Putamen (tissue), 1 donor: Measurements from ENCODE around the gene PAPPA2.

Experiments
- DNase-seq: peaks from one replicate; pipeline ENCODE4 v3.0.0-alpha.2; 2016; ENCODE audit warnings: low spot score

PAPPA2 gene

DNA sequence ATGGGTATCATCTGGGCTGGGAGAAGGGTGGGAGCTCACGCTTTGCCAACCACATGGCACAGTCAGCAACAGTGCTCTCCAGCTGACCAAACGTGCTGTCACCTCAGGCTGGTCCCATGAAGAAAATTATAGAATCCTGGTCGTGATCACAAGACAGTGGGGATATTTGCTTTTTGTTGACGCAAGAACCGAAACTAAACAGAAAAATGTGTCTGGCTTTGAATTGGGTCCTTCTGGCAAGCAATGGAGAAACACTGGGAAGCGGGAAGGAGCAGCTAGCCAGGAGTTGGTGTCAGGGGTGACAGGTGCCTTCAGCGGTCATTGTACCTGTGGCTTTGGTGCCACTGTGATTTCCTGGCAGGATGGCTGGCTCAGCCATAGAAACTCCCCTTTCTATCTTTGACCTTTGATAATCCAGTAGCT, 304.8 kb downstream of the PAPPA2 start:
- DNase-seq, result no peak

DNA sequence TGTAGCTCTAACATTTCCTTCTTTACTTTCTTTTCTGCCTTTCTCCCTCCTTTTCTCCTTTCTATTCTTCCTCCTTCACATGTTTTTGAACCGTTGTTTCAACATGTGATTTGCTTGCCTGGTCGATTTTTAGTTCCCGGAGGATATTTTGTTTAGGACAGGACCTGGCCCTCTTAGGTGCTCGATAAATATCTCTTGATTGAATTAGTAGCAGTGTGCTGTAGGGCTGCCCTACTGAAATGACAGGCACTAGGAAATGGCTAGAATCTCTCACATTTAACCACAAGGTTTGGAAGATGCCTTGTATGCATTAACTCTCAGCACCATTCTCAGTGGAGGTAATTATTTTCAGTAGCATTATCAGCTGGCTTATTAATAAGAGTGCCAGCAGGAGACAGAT, 305.6 kb downstream of the PAPPA2 start:
- DNase-seq, result no peak

DNA sequence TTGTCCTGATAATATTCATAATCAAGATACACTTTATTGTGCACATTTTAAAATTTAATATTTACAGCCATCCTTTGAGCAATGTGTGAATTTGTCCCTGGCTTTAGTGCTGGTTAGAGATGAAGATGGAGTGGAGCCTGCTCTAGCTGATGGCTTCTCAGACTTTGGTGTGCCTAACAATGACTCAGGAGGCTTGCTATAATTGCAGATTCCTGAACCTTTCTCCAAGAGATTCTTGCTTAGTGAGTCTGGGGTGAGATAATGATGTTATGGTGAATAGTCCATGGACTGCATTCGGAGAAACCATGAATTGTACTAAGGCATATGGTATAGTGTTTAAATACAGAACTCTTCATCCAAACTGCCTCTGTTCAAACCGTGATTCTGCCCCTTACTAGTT, 307.1 kb downstream of the PAPPA2 start:
- DNase-seq, result no peak

DNA sequence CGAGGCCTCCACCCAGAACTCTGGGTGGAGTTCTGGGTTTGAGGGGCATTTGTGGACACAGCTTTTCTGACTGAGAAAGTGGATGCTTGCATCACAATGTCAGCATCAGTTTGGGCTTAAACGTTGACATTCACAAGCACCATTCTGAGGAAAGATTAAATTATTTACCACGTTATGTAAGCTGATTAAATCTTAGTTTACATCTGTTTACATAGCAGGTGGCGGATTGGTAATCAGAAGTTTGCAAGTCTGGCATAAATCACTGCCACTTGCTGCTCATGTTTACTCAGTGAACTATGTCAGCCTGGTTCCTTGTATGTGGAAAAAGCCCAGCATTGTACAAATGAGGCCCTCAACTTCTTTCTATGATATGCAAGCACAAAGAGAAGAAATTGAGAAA, 310.1 kb downstream of the PAPPA2 start:
- DNase-seq, result no peak

DNA sequence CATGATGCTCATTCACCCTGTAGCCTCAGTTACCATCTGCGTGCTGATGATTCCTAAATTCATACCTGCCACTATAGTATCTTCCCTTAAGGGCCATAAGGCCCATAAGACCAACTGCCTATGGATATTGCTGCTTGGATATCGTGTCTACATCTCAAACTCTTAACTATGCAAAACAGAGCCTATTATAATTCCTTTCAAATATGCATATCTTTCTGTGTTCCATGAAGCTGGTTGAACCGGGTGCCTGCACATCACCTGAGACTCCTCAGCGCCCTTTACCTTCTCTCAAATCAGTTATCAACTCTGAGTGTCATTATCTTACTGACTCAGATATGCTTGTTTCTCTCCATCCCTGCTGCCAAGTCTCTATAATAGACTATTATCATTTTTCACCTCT, 311.2 kb downstream of the PAPPA2 start:
- DNase-seq, result no peak

DNA sequence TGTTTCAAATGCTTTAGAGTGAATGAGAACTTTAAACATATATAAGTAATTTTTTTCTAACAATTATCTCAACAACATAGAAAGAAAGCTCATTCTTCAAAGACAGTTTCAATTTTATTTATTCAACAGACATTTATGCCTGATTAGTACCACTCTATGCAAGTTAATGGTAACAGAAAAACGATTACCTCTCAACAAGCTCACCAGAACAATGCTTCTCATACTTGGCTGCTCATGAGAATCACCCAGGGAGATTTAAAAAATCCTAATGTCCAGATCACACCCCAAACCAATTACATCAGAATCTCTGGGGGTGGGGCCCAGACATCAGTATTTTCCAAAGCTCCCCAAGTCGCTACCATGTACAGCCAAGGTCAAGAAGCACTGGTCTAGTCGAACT, 312.4 kb downstream of the PAPPA2 start:
- no peak for DNase-seq

DNA sequence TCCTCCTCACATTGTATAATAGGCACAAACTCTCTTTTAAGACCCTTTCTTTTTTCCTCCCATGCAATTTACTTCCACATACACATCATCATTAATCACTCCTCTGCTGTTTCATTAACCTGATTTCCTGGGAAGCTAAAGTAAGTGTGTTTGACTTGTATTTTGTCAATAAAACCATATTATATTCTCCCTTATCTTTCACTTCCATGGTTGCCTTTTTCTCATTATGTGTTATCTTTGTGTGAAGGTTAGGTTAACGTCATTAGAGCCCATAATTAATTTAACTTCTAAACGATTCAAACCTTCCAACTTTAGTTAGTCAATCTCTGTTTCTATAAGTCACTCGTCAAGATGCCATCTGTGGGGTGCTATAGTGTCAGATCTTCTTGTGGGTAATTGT, 313.0 kb downstream of the PAPPA2 start:
- no peak for DNase-seq

DNA sequence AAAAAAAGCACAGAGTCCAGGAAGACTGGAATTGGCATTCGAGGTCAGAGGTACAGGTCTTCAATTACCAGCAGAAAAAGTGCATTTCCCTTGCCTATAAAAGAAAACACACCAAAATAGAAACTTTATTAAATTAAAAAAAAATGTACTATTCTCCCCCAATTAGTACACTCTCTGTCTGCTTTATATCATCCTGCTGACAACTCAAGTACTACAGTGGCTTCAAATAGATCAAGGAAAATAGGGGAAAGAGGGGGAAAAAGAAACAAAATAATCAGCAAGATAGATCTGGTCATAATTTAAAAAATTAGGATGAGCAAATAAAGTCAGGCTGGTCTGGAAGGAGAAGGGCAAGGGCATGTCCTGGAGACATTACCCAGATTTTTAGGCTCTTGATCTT, 315.1 kb downstream of the PAPPA2 start:
- DNase-seq, result no peak

DNA sequence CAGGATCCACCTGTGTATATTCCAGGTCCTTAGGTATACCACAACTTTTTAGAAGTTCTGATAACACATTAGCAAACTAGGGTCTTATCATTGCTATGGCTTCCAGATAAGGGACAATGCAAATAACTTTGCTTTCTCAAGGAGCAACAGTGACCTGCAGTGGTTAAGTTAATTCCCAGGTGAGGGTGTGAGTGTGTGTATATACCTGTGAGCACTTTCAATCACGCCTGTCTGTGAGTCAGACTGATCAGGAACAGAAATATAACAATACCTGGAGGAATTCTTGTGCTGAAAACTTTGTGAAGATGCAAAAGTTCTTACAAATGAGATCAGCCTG, 317.0 kb downstream of the PAPPA2 start:
- DNase-seq, result no peak

DNA sequence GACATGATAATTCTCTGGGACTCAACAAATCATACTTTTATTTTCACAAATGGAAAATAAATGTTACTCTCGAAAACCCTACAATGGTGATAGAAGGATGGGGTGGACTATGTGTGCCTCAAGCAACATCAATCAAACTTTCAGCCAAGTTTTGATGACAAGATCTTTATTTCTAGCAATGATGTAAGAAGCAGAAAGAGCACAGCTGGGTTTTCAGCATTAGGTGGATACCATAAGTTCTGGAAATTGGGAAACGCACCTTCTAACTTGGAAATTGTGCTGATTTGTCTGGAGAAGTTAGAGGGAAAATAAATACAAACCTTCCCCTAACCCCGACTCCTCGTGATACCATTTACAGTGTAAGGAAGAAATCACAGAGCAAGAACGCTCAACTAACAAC, 320.3 kb downstream of the PAPPA2 start:
- no peak for DNase-seq

DNA sequence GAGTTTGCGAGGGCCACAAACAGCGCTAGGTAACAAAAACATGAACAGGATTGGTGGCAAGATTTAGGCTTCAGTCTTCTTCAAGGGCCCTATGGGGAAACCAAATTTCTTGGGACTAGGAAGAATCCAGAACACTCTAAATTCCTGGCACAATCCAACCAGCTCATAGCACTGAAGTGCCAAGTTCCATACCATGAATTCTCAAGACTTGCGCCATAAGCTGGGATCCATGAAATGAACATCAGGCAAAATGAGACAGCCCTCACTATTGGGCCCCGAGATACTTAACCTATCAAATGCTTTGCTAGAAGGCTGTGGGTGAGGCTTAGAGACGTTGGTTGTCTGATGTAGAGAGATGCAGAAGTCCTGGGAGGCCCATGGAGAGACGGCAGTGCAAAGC, 322.1 kb downstream of the PAPPA2 start:
- DNase-seq, result no peak

DNA sequence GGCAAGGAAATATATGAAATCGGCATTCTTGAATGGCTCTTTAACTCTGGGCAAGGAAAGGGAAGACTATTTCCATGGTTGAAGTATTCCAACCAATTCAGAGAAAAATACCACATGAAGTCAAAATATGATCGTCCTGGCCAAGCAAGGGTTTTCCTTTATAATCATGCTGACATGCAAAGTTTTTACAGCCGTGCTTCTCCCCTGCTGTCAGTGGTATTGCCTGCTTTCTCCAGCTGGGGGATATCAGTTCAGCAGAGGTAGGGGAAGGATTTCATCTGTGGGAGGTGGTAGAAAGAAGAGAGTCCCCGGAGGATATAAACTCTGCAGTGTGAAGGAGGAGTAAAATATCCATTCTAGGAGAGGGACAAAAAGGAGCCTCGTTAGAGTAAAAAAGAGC, 322.8 kb downstream of the PAPPA2 start:
- no peak for DNase-seq

DNA sequence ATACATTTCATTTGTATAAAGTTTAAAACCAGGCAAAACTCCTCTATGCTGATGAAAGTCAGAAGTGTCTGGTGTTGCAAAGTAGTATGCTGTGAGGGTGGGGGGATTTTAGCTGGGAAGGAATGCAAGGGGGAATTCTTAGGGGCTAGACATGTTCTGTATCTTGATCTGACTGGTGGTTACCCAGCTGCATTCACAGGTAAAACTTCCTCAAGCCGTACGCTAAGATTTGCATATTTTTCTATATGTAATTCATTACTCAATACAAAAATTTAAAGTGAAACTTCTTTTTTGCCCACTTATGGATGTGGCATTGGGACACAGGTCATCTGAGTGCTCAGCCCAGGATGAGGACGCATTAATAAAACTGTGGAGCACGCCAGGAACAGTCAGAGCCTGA, 323.3 kb downstream of the PAPPA2 start:
- DNase-seq, result no peak

DNA sequence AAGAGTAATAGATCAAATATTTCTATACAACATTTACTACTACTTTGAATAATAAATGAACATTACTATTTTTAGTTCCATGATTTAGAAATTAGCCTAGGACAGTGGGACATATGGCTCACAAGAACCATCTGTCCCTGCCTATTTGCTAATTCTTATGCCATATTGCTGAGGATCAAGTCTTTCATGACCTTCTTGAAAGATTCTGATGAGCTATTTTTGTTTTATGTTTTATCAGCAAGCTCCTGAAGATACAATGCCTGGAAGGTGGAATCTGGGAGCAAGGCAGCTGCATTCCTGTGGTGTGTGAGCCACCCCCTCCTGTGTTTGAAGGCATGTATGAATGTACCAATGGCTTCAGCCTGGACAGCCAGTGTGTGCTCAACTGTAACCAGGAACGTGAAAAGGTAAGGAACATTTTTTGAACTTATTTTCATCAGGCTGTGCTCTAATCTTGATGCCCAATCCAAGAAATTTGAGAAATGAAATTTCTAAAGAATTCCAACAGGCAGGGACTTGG, 326.7 kb downstream of the PAPPA2 start:
- no peak for DNase-seq

DNA sequence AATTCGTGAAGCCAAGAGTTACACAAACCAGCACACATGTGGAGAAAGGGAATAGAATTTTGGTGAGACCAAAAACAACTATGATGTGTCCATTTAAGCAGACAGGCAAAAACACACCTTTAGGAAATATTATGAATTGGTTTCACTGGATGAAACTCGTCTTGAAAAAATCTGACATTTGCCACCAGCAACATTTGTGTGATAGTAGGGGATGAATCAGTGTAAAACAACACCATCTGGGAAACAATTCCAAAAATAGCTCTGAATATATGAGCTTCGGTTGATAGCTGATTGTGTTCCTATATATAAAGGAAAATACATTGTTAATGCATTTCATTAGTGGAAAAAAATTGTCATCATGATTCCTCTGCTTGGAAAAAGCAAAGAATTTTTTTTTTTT, 327.8 kb downstream of the PAPPA2 start:
- no peak for DNase-seq

DNA sequence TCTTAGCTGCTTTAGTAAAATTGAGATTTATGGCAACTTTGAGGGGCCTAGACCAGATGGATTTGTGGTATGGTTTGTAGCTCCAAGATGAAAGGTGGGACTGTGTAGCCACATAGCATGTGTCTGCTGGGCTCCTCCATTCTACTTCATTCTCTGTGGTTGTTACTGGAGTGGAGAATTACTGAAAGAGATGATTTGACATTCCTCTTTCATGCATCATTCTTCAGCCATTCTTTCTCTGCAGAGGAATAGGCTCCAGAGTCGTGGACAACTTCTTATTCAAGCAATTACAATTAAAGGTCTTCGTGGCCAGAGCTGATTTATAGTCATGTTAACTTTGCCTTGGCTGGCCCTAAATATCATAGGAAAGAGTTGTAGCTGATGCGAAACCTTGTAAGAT, 328.9 kb downstream of the PAPPA2 start:
- DNase-seq, result no peak

DNA sequence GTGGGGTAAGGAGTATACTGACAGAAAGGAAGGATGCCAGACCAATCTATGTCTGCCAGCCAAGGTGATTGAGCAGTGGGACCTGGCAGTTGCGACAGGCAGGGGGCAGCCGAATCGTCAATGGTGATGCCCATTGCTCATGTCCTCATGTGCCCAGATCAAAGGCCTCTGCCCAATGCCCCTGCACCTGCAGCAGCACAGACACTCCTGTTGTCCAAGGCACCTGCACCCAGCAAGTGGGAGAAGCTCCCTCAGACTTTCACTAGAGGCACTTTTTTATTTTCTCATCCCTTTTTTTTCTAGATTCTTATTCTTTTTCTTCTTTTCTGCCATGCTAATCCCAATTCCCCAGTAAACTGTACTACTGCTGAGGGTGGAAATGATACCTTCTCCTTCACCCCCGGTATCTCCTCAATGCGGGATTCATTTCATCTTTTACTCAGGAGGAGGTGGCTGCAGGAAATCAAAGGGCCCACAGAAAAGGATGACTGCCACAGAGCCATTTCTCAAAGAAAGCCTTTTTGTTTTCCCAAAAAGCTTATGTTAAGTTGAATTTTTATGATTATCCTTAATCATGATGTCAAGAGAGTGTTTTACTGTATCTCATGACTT, 332.0 kb downstream of the PAPPA2 start:
- DNase-seq, result no peak

DNA sequence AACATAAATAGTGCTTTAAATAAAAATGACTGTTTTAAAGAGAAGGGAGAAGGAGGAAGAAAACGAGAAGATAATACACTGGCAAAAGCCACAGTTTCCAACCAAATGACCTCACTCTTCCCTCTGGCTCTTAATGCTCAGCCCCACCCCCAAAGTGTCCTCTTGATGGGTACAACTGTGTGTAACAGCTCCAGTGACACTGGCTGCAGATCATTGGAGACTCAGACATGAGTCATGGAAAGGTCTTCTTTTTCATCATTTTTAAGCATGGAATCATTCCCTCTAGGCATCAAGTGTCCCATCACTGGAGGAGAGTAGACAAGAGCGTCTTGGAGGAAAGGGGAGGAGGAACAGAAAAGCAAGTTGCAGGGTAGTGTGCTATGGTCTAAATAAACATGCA, 333.0 kb downstream of the PAPPA2 start:
- no peak for DNase-seq

DNA sequence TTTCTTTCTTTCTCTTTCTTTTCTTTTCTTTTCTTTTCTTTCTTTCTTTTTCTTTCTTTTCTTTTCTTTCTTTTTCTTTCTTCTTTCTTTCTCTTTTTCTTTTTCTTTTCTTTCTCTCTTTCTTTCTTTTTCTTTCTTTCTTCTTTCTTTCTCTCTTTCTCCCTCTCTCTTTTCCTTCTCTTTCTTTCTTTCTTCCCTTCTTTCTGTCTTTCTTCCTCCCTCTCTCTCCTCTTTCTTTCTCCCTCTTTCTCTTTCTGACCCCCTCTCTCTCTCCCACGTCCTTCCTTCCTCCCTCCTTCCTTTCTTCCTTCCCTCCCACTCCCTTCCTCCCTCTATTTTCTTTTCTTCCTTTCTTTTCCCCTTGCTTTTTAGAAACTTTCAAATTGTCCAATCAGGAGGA, 333.6 kb downstream of the PAPPA2 start:
- DNase-seq, result no peak

DNA sequence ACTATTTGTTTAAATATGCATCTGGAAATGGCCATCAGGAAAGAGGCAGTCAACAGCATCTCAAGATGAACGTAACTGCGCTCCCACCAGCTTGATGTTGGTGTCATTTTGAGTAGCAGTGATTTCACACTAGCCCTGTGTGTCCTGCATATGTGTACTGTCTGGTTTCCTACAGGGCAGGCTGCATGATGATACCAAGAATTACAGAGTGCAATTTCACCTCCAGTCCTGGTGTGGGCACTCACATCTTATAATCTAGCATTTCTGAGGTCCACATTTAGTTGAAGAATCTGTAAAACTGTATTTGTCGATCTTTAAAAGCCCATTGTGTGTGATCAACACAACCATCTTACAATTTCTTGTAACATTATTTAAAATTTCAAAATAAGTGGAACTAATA, 336.4 kb downstream of the PAPPA2 start:
- no peak for DNase-seq

DNA sequence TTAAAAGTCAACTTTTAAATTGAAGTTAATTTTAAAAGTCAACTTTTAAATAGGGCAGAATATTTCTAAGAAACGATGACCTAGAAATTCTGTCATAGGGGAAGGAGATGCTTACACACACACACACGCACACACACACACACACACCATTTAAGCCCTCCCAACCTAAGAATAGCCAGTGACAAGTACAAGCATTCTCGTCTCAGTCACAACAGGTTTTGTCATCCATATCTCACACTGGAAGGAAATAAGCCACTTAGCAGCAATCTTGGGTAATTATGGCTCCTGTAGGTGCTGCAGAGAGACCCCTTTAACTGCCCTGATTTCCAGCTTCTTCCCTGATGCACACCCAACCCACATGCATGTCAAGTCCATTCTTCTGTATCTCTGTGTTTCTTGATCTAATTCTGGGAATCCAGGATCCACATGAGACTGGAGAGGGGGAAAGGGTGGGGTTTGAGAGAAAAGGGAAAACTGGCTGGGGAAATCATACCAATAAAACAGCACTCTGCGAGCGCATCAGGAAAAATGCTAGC, 338.1 kb downstream of the PAPPA2 start:
- DNase-seq, result no peak

DNA sequence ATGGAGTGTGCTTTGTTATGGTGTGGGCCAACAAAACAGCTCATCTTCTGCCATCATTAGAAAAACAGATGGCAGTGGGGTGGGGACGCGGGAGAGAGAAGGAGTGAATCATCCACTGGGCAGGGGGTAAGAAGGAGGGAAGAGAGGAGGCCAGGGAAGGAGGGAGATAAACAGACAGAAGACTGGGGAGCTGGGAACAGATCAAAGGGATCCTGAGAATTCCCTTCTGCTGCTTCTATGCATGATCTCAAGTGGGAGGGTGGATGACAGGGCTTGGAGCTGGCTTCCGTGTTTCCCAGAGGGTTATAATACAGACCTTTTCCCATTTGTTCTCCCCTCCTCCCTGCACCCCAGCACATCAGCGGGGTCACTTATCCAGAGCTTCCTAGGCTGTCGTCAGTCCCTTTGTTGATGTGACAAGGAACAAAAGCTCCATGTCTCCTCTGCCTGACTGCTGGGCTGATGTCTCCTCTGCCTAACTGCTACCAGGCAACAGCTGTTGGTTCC, 338.6 kb downstream of the PAPPA2 start:
- no peak for DNase-seq

DNA sequence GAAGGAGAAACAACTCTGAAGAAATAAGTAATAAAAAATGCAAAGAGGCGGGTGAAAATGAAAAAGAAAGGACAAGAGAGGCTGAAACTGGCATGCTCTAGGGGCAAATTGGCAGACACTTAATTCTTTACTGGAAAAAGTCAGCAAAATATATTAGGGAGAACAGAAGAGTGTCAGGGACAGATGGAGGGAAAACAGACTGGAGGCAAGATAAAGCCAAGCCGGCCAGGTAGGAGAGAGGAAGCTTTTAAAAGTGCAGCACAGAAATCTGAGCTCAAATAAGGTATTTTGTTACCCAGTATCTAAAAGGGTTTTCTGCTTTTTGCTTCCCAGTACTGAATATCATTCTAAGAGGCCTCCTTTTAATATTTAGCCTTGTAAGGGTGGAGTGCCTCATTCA, 339.3 kb downstream of the PAPPA2 start:
- DNase-seq, result no peak

DNA sequence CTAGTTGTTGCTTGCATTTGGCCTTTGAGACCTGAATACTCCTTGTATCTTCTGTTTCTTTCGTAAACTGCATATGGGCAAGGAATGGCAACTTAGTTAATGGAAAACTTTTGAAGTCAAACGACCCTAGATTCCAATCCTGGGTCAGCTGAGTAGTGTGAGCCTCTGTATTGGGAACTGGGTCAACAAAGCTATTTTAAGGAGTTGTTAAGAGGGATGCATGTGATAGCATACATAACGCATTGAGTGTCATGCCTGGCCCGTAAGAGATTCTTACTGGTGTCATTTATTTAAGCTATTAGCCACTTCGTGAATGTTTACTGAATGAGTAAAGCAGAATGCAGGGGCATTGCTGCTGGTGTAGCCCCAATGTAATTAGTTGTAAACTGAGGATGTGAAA, 340.1 kb downstream of the PAPPA2 start:
- DNase-seq, result no peak
